Ishikawa (cell line): ENCODE results near the gene COMT.

Experiments used
- CEBPB ChIP-seq: IDR thresholded peaks from 2 replicates; pipeline ENCODE4 v1.6.1; 2012
- CREB1 ChIP-seq: IDR thresholded peaks from 2 replicates; pipeline ENCODE4 v1.6.1; 2012; ENCODE audit warnings: low read depth
- EGR1 ChIP-seq: IDR thresholded peaks from 2 replicates; pipeline ENCODE4 v1.6.1; 2012
- EP300 ChIP-seq: IDR thresholded peaks from 2 replicates; pipeline ENCODE4 v1.6.1; 2012; ENCODE audit warnings: borderline replicate concordance
- FOXM1 ChIP-seq: IDR thresholded peaks from 2 replicates; pipeline ENCODE4 v1.6.1; 2012; ENCODE audit warnings: low read depth, borderline replicate concordance
- NFIC ChIP-seq: IDR thresholded peaks from 2 replicates; pipeline ENCODE4 v1.6.1; 2012
- RAD21 ChIP-seq: IDR thresholded peaks from 2 replicates; pipeline ENCODE4 v1.6.1; 2012; ENCODE audit warnings: low read depth
- TAF1 ChIP-seq: IDR thresholded peaks from 2 replicates; pipeline ENCODE4 v1.6.1; 2012; ENCODE audit warnings: low read depth, mild to moderate bottlenecking
- TCF12 ChIP-seq: IDR thresholded peaks from 2 replicates; pipeline ENCODE4 v1.6.1; 2012; ENCODE audit warnings: low read depth
- TEAD4 ChIP-seq: IDR thresholded peaks from 2 replicates; pipeline ENCODE4 v1.6.1; 2012
- YY1 ChIP-seq: IDR thresholded peaks from 2 replicates; pipeline ENCODE4 v1.6.1; 2012; ENCODE audit warnings: low read depth
- ZBTB7A ChIP-seq: IDR thresholded peaks from 2 replicates; pipeline ENCODE4 v1.6.1; 2012; ENCODE audit warnings: low read depth
- TF ChIP-seq, protein P1 (sequence below): IDR thresholded peaks from 2 replicates; pipeline ENCODE4 v1.6.1; 2012
- TF ChIP-seq, protein P2 (sequence below): IDR thresholded peaks from 2 replicates; pipeline ENCODE4 v1.6.1; 2012; ENCODE audit warnings: low read depth, mild to moderate bottlenecking
- TF ChIP-seq, protein P3 (sequence below): IDR thresholded peaks from 2 replicates; pipeline ENCODE4 v1.6.1; 2012

Gene COMT

DNA sequence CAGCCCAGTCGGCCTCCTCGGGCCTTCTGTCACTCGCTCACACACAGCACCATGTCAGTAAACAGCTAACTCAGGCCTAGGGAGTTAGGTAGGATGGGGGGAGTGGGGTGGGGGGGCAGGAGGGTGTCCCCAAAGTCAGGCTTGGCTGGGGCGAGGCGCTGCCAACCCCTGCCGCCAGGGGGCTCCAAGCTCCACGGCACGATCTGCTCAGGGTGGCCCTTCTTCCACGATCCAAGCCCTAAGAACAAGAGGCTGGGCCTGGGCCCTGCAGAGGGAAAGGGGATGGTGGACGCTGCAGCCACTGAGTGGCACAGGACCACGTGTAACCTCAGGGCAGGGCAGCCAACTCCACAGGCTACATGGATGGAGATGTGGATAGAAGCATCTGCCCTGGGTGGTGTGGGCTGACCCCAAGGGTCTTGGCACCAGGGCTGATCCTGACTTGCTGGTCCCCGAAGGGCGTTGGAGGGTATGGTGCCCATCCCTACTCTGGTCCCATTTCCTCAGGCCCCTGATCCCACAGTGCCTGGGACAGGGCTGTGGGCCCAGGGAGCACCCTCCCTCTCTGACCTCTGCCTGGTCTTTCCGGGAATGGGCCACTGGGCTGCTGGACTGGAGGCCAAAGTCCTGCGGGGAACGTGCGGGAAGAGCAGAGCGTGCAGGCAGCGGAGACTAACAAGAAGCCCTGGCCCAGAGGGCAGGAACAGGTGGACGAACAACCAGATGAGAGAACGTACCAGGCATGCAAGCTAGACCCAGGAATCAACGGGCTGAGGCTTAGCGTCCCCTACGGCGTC lies 29.1 kb downstream of the COMT start:
- TF ChIP-seq YY1 = no peak
- peak; percentile 80 for TF ChIP-seq RAD21

GRCh38 chr22:19971276-19972124 lies 29.9 kb downstream of the COMT start:
- no peak for TF ChIP-seq RAD21
- TF ChIP-seq TCF12 = no peak
- TF ChIP-seq TEAD4 = no peak
- no peak for TF ChIP-seq CREB1

- TF ChIP-seq RAD21 = no peak
- TF ChIP-seq EP300 = no peak
- no peak for TF ChIP-seq CEBPB
- TF ChIP-seq CREB1 = no peak
- TF ChIP-seq, protein P1, sequence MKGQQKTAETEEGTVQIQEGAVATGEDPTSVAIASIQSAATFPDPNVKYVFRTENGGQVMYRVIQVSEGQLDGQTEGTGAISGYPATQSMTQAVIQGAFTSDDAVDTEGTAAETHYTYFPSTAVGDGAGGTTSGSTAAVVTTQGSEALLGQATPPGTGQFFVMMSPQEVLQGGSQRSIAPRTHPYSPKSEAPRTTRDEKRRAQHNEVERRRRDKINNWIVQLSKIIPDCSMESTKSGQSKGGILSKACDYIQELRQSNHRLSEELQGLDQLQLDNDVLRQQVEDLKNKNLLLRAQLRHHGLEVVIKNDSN = no peak
- TF ChIP-seq, protein P2, sequence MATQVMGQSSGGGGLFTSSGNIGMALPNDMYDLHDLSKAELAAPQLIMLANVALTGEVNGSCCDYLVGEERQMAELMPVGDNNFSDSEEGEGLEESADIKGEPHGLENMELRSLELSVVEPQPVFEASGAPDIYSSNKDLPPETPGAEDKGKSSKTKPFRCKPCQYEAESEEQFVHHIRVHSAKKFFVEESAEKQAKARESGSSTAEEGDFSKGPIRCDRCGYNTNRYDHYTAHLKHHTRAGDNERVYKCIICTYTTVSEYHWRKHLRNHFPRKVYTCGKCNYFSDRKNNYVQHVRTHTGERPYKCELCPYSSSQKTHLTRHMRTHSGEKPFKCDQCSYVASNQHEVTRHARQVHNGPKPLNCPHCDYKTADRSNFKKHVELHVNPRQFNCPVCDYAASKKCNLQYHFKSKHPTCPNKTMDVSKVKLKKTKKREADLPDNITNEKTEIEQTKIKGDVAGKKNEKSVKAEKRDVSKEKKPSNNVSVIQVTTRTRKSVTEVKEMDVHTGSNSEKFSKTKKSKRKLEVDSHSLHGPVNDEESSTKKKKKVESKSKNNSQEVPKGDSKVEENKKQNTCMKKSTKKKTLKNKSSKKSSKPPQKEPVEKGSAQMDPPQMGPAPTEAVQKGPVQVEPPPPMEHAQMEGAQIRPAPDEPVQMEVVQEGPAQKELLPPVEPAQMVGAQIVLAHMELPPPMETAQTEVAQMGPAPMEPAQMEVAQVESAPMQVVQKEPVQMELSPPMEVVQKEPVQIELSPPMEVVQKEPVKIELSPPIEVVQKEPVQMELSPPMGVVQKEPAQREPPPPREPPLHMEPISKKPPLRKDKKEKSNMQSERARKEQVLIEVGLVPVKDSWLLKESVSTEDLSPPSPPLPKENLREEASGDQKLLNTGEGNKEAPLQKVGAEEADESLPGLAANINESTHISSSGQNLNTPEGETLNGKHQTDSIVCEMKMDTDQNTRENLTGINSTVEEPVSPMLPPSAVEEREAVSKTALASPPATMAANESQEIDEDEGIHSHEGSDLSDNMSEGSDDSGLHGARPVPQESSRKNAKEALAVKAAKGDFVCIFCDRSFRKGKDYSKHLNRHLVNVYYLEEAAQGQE = no peak
- TF ChIP-seq EGR1 = no peak
Observed at GRCh38 chr22:19972251-19972650, 30.7 kb downstream of the COMT start.

GRCh38 chr22:19972652-19973550 lies 31.3 kb downstream of the COMT start:
- TF ChIP-seq RAD21 = no peak
- no peak for TF ChIP-seq EGR1
- no peak for TF ChIP-seq CEBPB
- TF ChIP-seq, protein P3, sequence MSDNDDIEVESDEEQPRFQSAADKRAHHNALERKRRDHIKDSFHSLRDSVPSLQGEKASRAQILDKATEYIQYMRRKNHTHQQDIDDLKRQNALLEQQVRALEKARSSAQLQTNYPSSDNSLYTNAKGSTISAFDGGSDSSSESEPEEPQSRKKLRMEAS = no peak
- no peak for TF ChIP-seq CREB1
- no peak for TF ChIP-seq EP300
- no peak for TF ChIP-seq ZBTB7A
- no peak for TF ChIP-seq TAF1
- TF ChIP-seq, protein P2 = no peak
- no peak for TF ChIP-seq FOXM1
- no peak for TF ChIP-seq NFIC
- TF ChIP-seq TCF12 = no peak
- TF ChIP-seq YY1 = no peak
- TF ChIP-seq TEAD4 = no peak
- TF ChIP-seq, protein P1 = no peak

- TF ChIP-seq CREB1 (no peak), YY1 (no peak)
Observed at GRCh38 chr22:19973551-19974267, 32.1 kb downstream of the COMT start.
